IPS-18a (cell line): ENCODE results near the gene ZFHX3.

Experiments
- H3K27ac ChIP-seq: one replicate; pipeline ENCODE4 v1.5.1; 2013; ENCODE audit warnings: low read length
- H3K27me3 ChIP-seq: one replicate; pipeline ENCODE4 v1.6.1; 2013; ENCODE audit warnings: mild to moderate bottlenecking, low read length; ENCODE audit not compliant: control insufficient read depth, insufficient read depth
- H3K36me3 ChIP-seq: one replicate; pipeline ENCODE4 v1.6.1; 2013; ENCODE audit warnings: low read depth, low read length; ENCODE audit not compliant: control insufficient read depth
- H3K4me1 ChIP-seq: one replicate; pipeline ENCODE4 v1.6.1; 2013; ENCODE audit warnings: low read depth, low read length; ENCODE audit not compliant: control insufficient read depth
- H3K4me3 ChIP-seq: one replicate; pipeline ENCODE4 v1.5.1; 2013; ENCODE audit warnings: low read length
- H3K9ac ChIP-seq: one replicate; pipeline ENCODE4 v1.6.1; 2013; ENCODE audit warnings: mild to moderate bottlenecking, low read length, moderate library complexity
- H3K9me3 ChIP-seq: one replicate; pipeline ENCODE4 v1.6.1; 2013; ENCODE audit warnings: low read depth, low read length; ENCODE audit not compliant: control insufficient read depth

Gene ZFHX3

GRCh38 chr16:73033271-73033998, 14.5 kb downstream of the ZFHX3 start:
- Histone ChIP-seq H3K27ac (no peak overlapping the region), H3K4me3 (peak overlapping the region; percentile 23), H3K9ac (no peak overlapping the region), H3K27me3 (peaks cover 97% of the 10 kb centered on the region), H3K9me3 (no peaks in the 10 kb centered on the region), H3K36me3 (no peaks in the 10 kb centered on the region), H3K4me1 (peaks cover 56% of the 10 kb centered on the region)

- peaks cover 49% of the 10 kb centered on the region for H3K4me1 ChIP-seq
- H3K36me3 ChIP-seq, result no peaks in the 10 kb centered on the region
- no peak overlapping the region for H3K4me3 ChIP-seq
- no peaks in the 10 kb centered on the region for H3K9me3 ChIP-seq
- H3K27me3 ChIP-seq, result peaks cover 97% of the 10 kb centered on the region
- H3K9ac ChIP-seq, result no peak overlapping the region
- no peak overlapping the region for H3K27ac ChIP-seq
These were observed 15.2 kb downstream of the ZFHX3 start for GRCh38 chr16:73032541-73033270.

- Histone ChIP-seq H3K36me3 (no peaks in the 10 kb centered on the region), H3K9ac (no peak overlapping the region), H3K27ac (no peak overlapping the region), H3K4me1 (peaks cover 43% of the 10 kb centered on the region), H3K27me3 (peaks cover 97% of the 10 kb centered on the region), H3K4me3 (no peak overlapping the region), H3K9me3 (no peaks in the 10 kb centered on the region)
These were observed 15.9 kb downstream of the ZFHX3 start for GRCh38 chr16:73031984-73032383.

GRCh38 chr16:73031155-73031866, 16.6 kb downstream of the ZFHX3 start:
- H3K9ac ChIP-seq, result no peak overlapping the region
- peaks cover 38% of the 10 kb centered on the region for H3K4me1 ChIP-seq
- H3K36me3 ChIP-seq, result no peaks in the 10 kb centered on the region
- H3K9me3 ChIP-seq, result no peaks in the 10 kb centered on the region
- H3K27me3 ChIP-seq, result peaks cover 97% of the 10 kb centered on the region
- no peak overlapping the region for H3K4me3 ChIP-seq
- H3K27ac ChIP-seq, result no peak overlapping the region

GRCh38 chr16:73028721-73029361, 19.1 kb downstream of the ZFHX3 start:
- no peak overlapping the region for H3K4me3 ChIP-seq
- H3K27ac ChIP-seq, result no peak overlapping the region
- no peaks in the 10 kb centered on the region for H3K36me3 ChIP-seq
- H3K4me1 ChIP-seq, result peaks cover 19% of the 10 kb centered on the region
- no peak overlapping the region for H3K9ac ChIP-seq
- no peaks in the 10 kb centered on the region for H3K9me3 ChIP-seq
- peaks cover 97% of the 10 kb centered on the region for H3K27me3 ChIP-seq

- Histone ChIP-seq H3K4me3 (no peak overlapping the region), H3K9me3 (no peaks in the 10 kb centered on the region), H3K4me1 (peaks cover 16% of the 10 kb centered on the region), H3K9ac (no peak overlapping the region), H3K27me3 (peaks cover 98% of the 10 kb centered on the region), H3K27ac (no peak overlapping the region), H3K36me3 (no peaks in the 10 kb centered on the region)
These were observed 19.7 kb downstream of the ZFHX3 start for GRCh38 chr16:73028263-73028662.

- H3K36me3 ChIP-seq, result no peaks in the 10 kb centered on the region
- no peak overlapping the region for H3K27ac ChIP-seq
- no peak overlapping the region for H3K9ac ChIP-seq
- H3K27me3 ChIP-seq, result peaks cover 97% of the 10 kb centered on the region
- peaks cover 12% of the 10 kb centered on the region for H3K4me1 ChIP-seq
- no peak overlapping the region for H3K4me3 ChIP-seq
- no peaks in the 10 kb centered on the region for H3K9me3 ChIP-seq
These were observed 20.2 kb downstream of the ZFHX3 start for GRCh38 chr16:73027685-73028111.

- Histone ChIP-seq H3K9ac (no peak overlapping the region), H3K9me3 (no peaks in the 10 kb centered on the region), H3K27me3 (peaks cover 97% of the 10 kb centered on the region), H3K36me3 (no peaks in the 10 kb centered on the region), H3K27ac (no peak overlapping the region), H3K4me3 (no peak overlapping the region), H3K4me1 (peaks cover 6% of the 10 kb centered on the region)
These were observed 20.9 kb downstream of the ZFHX3 start for GRCh38 chr16:73026754-73027684.

- Histone ChIP-seq H3K4me3 (no peak overlapping the region), H3K27ac (no peak overlapping the region), H3K36me3 (no peaks in the 10 kb centered on the region), H3K9ac (no peak overlapping the region), H3K27me3 (peaks cover 87% of the 10 kb centered on the region), H3K9me3 (no peaks in the 10 kb centered on the region), H3K4me1 (no peaks in the 10 kb centered on the region)
These were observed 22.1 kb downstream of the ZFHX3 start for GRCh38 chr16:73025856-73026210.

- Histone ChIP-seq H3K9me3 (no peaks in the 10 kb centered on the region), H3K27ac (no peak overlapping the region), H3K36me3 (no peaks in the 10 kb centered on the region), H3K4me1 (no peaks in the 10 kb centered on the region), H3K27me3 (peaks cover 82% of the 10 kb centered on the region), H3K9ac (no peak overlapping the region), H3K4me3 (no peak overlapping the region)
These were observed 22.6 kb downstream of the ZFHX3 start for GRCh38 chr16:73025151-73025855.
